Uterus (tissue), 4 donors: ENCODE data around the gene DPEP2NB. TPM values are rescaled to one million over a fixed set of nuclear protein-coding genes. Genes with fewer than 3 reads are reported as not detected.
A peak's percentile ranks its signal among the peaks of the same experiment; 100 is the strongest.

ENCODE experiments used
- DNase-seq, 2 donors: peaks; one replicate each; pipeline ENCODE4 v3.0.0-alpha.2; 2019 to 2020
- H3K27ac ChIP-seq, 2 donors: fragments of 200-600 bp; sonication (generic); 1 replicate in 1 of 2; 2 replicates in 1 of 2; pipeline ENCODE4 v1.5.1; 2016 to 2018
- H3K27me3 ChIP-seq, 2 donors: fragments of 200-600 bp; sonication (generic); one replicate each; pipeline ENCODE4 v1.5.1; 2018 to 2019; ENCODE audit warnings: control low read depth in 1 of 2
- H3K36me3 ChIP-seq, 2 donors: fragments of 200-600 bp; sonication (generic); one replicate each; pipeline ENCODE4 v1.5.1; 2019; ENCODE audit warnings: control low read depth in 1 of 2
- H3K4me1 ChIP-seq, 2 donors: fragments of 200-600 bp; sonication (generic); one replicate each; pipeline ENCODE4 v1.5.1; 2018 to 2019; ENCODE audit warnings: control low read depth in 1 of 2
- H3K4me3 ChIP-seq, 2 donors: fragments of 200-600 bp; sonication (generic); 1 replicate in 1 of 2; 2 replicates in 1 of 2; pipeline ENCODE4 v1.5.1; 2018 to 2019; ENCODE audit warnings: mild to moderate bottlenecking in 1 of 2
- H3K9me3 ChIP-seq, 2 donors: fragments of 200-600 bp; sonication (generic); one replicate each; pipeline ENCODE4 v1.5.1; 2019; ENCODE audit warnings: control low read depth in 1 of 2
- POLR2A ChIP-seq, 2 donors: fragments of 450-650 bp; IDR thresholded peaks; one replicate each; pipeline ENCODE4 v1.6.1; 2016; ENCODE audit warnings: antibody characterized with exemption in 2 of 2, mild to moderate bottlenecking in 1 of 2, moderate library complexity in 1 of 2
- intact Hi-C: fragments of 100-400 bp; cut with DNase I; formaldehyde crosslinking; loops from one replicate; pipeline ENCODE4 v1.15.1; 2023; ENCODE audit warnings: low total_unique reads
- total RNA-seq, 4 donors: library from RNA; depleted of rRNA in 3 of 4; stranded (reverse); fragments of >200 nt in 3 of 4; gene quantifications; one replicate each; pipeline versions ENCODE4 v1.1.0 to v1.2.4, GENCODE V29; 2014 to 2023
- TF ChIP-seq, protein P1 (sequence below), 4 experiments: fragments of 200-600 bp in 2 of 4; fragments of 450-650 bp in 2 of 4; sonication (generic) in 2 of 4; IDR thresholded peaks; one replicate each; pipeline ENCODE4 v1.5.1; 2016 to 2019; ENCODE audit warnings: antibody characterized with exemption in 4 of 4, mild to moderate bottlenecking in 2 of 4, moderate library complexity in 1 of 4
- donor health status: DM: yes; HTN: yes; CAD: no.

DPEP2NB gene, protein sequence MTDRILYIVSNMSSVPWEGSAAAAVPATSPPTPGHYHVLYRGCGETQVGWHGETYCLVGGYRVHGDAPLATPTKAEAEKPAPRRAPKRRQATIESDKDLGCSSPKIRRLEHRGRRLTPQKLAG
- total RNA-seq: not detected

DNA sequence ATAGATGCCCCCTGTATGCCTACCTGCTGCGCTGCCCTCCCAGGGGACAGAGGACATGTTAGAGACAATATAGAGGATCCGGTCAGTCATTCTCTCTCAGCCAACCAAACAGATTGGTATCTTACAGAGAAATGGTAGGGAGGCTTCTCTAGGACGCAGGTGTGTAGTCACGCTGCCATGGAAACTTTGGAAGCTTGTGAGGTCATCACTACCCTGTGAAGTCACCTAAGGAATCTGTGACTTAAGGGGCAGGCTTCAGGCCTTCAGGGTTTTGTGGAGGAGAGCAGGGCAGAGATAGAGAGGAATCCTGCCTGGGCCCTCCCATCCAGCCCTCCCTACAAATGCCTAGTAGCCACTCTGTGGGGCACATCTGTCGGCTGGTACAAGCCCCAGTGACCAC lies at the start of gene DPEP2NB:
Gene DPEP2NB (minus strand): TSS at position 231 of the 400 bp plus-strand sequence. CDS start 141 bp downstream, at position 90.
- Histone ChIP-seq H3K27me3 (no peaks in the 10 kb centered on the region), H3K4me1 (no peaks in the 10 kb centered on the region), H3K4me3 (no peak within 1 kb of the TSS), H3K9me3 (no peaks in the 10 kb centered on the region), H3K27ac (no peak within 1 kb of the TSS), H3K36me3 (no peaks in the 10 kb centered on the region)
- no peak for DNase-seq
- TF ChIP-seq, protein P1, sequence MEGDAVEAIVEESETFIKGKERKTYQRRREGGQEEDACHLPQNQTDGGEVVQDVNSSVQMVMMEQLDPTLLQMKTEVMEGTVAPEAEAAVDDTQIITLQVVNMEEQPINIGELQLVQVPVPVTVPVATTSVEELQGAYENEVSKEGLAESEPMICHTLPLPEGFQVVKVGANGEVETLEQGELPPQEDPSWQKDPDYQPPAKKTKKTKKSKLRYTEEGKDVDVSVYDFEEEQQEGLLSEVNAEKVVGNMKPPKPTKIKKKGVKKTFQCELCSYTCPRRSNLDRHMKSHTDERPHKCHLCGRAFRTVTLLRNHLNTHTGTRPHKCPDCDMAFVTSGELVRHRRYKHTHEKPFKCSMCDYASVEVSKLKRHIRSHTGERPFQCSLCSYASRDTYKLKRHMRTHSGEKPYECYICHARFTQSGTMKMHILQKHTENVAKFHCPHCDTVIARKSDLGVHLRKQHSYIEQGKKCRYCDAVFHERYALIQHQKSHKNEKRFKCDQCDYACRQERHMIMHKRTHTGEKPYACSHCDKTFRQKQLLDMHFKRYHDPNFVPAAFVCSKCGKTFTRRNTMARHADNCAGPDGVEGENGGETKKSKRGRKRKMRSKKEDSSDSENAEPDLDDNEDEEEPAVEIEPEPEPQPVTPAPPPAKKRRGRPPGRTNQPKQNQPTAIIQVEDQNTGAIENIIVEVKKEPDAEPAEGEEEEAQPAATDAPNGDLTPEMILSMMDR (IDR thresholded peaks at IDR 0.05): no peak
- no peak for TF ChIP-seq POLR2A (IDR thresholded peaks at IDR 0.05)
- intact Hi-C loops: no loop called here

DNA sequence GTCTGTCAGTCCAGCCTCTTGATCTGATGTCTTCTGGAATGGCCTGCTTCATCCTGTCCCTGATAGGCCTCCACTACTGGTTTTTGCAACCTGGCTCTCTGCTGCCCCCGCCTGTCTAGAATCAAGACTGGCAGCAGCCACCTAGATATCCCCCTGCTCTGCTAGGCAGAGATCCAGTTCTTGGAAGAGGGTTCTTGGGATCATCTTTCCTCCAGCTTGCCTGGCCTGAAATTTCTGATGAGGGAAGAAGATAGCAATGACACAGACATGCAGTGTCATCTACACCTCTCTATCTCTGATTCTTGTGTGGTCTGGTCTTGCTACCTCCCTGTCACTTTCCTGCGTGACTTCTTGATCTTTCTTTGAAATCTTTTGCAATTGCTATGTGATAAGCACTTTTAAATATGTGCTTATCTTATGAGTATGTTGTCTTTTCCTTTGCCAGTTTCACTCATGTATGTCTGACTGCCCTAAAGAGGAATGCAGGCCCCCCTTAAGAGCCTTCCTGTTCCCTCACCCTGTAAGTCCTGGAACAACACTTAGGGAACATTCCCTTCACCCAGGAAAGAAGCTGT lies 49.2 kb upstream of the DPEP2NB start:
- intact Hi-C loops: no loop called here
- peak overlapping the region; percentile 49 to 67 for H3K27ac ChIP-seq
- no peaks in the 10 kb centered on the region for H3K9me3 ChIP-seq
- H3K27me3 ChIP-seq: no peaks in the 10 kb centered on the region
- TF ChIP-seq, protein P1 (IDR thresholded peaks at IDR 0.05): peak; percentile 48 to 67 (median 58)
- TF ChIP-seq POLR2A (IDR thresholded peaks at IDR 0.05): no peak
- peak; percentile 49 to 65 for DNase-seq
- no peaks in the 10 kb centered on the region for H3K4me1 ChIP-seq
- H3K36me3 ChIP-seq: no peaks in the 10 kb centered on the region
- H3K4me3 ChIP-seq: no peak overlapping the region

DNA sequence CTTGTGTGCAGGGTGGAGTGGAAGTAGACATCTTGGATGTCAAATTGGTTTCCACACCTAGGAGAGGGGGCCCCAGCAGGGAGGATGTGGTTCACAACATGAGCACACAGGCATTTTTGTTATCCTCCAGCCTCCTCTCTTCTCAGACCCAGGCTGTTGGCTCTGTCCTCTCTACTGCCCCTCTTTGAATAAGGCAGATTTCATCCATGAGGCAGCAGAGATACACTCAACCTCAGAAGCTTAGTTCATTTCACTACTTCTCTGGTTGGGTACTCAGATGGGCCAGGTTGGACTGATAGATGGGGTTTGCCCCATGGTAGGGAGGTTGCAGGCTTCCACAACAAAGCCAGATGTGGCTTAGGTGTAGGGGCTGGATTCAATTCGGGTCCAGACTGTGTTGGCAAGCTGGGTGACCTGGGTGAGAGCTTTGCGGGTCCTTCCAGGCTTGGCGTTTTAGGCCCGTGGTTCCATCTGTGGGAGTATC lies 47.2 kb upstream of the DPEP2NB start:
- Histone ChIP-seq H3K27ac (no peak overlapping the region), H3K4me3 (no peak overlapping the region), H3K36me3 (no peaks in the 10 kb centered on the region), H3K9me3 (no peaks in the 10 kb centered on the region), H3K27me3 (no peaks in the 10 kb centered on the region), H3K4me1 (no peaks in the 10 kb centered on the region)
- intact Hi-C loops: no loop called here
- TF ChIP-seq, protein P1 (IDR thresholded peaks at IDR 0.05): no peak
- no peak for TF ChIP-seq POLR2A (IDR thresholded peaks at IDR 0.05)
- no peak for DNase-seq

DNA sequence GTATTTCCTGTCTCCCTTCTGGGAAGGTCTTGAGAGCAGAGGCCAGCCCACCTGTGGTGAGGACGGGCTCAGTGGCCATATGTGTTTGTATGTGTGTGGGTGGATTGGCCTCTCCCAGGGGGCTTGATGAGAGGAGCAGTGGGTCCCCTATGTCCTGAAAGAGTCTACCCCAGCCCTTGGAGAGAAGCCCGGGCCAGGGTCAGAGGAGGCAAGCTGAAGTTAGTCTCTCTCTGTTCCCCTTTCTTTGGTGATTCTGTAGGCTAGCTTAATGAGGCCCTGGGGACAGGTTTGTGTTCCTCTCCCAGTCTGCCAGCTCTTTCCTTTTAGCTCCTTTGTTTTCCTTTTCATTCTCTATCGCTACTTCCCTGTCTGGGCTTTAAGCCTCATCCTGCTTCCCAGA lies 45.7 kb upstream of the DPEP2NB start:
- no peak for DNase-seq
- Histone ChIP-seq H3K27ac (no peak overlapping the region), H3K27me3 (no peaks in the 10 kb centered on the region), H3K4me3 (no peak overlapping the region), H3K4me1 (no peaks in the 10 kb centered on the region), H3K36me3 (no peaks in the 10 kb centered on the region), H3K9me3 (no peaks in the 10 kb centered on the region)
- TF ChIP-seq, protein P1 (IDR thresholded peaks at IDR 0.05): no peak
- no peak for TF ChIP-seq POLR2A (IDR thresholded peaks at IDR 0.05)
- intact Hi-C loops: no loop called here

DNA sequence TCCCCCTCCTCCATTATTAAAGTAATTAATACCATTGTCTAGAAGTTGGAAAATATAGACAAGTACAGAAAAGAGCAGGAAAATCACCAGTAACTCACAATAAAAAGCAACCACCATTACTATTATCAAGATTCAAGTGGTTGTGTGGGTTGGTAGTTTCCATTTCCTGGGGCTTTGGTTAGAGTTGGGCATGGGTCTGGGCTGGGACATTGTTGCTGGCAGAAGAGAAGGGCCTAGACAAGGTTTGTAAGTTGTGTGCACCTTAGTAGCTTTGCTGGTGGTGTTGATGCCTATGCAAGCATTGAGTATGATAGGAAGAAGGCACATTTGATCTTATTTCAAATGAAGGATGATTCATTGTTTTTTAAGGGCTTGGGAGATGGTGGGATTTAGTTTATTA lies 44.1 kb upstream of the DPEP2NB start:
- Histone ChIP-seq H3K36me3 (no peaks in the 10 kb centered on the region), H3K9me3 (no peaks in the 10 kb centered on the region), H3K4me3 (no peak overlapping the region), H3K27ac (no peak overlapping the region), H3K4me1 (no peaks in the 10 kb centered on the region), H3K27me3 (no peaks in the 10 kb centered on the region)
- TF ChIP-seq, protein P1 (IDR thresholded peaks at IDR 0.05): no peak
- no peak for TF ChIP-seq POLR2A (IDR thresholded peaks at IDR 0.05)
- intact Hi-C loops: no loop called here
- DNase-seq: no peak
